IMR-90 (cell line): ENCODE data around the gene MSX1. TPM values are rescaled to one million over a fixed set of nuclear protein-coding genes. Genes with fewer than 3 reads are reported as not detected.

ENCODE experiments used
- ATAC-seq: fragments of 200-7000 bp; cut with Tn5 transposase; 2 replicates; pipeline ENCODE4 v1.9.1; 2020; ENCODE audit warnings: low read depth, mild to moderate bottlenecking, moderate library complexity
- BruUV-seq: library from RNA; stranded (reverse); fragments of 400-500 nt; replicated peaks from 2 replicates; lab custom pipeline; 2021; lab: Mats Ljungman, UMichigan
- CTCF ChIA-PET: fragments of 300-600 bp; formaldehyde crosslinking; extraction: SDS; loops from one replicate; lab custom pipeline; 2021; ENCODE audit warnings: antibody characterized with exemption; lab: Yijun Ruan, JAX
- POLR2A ChIA-PET: fragments of 300-600 bp; sonication (Branson Sonifier 250); formaldehyde crosslinking; loops from one replicate; lab custom pipeline; 2022; ENCODE audit warnings: antibody characterized with exemption; ENCODE audit not compliant: unreplicated experiment; lab: Charles Lee
- DNase-seq: peaks from one replicate; pipeline ENCODE4 v3.0.0; 2013
- H2AFZ ChIP-seq: replicated peaks from 2 replicates; pipeline ENCODE3; 2013; ENCODE audit warnings: low read length, mild to moderate bottlenecking; ENCODE audit not compliant: poor library complexity
- H2AK5ac ChIP-seq: 2 replicates; pipeline ENCODE4 v1.6.1; 2013; ENCODE audit warnings: low read depth, low read length, inconsistent platforms
- H2AK9ac ChIP-seq: replicated peaks from 2 replicates; pipeline ENCODE3; 2013; ENCODE audit warnings: mild to moderate bottlenecking, low read depth, low read length, moderate library complexity; ENCODE audit not compliant: poor library complexity
- H2BK120ac ChIP-seq: 2 replicates; pipeline ENCODE4 v1.6.1; 2013; ENCODE audit warnings: low read depth, low read length, inconsistent platforms
- H2BK15ac ChIP-seq: 3 replicates; pipeline ENCODE4 v1.6.1; 2013; ENCODE audit warnings: low read depth, low read length, inconsistent platforms
- H2BK20ac ChIP-seq: 2 replicates; pipeline ENCODE4 v1.6.1; 2013; ENCODE audit warnings: low read depth, mild to moderate bottlenecking, inconsistent platforms, low read length, moderate library complexity
- H2BK5ac ChIP-seq: 2 replicates; pipeline ENCODE4 v1.6.1; 2013; ENCODE audit warnings: mild to moderate bottlenecking, low read depth, low read length, inconsistent platforms; ENCODE audit not compliant: poor library complexity, severe bottlenecking
- H3K14ac ChIP-seq: replicated peaks from 2 replicates; pipeline ENCODE4 v1.6.1; 2013; ENCODE audit warnings: low read depth, low read length, inconsistent platforms
- H3K18ac ChIP-seq: 2 replicates; pipeline ENCODE4 v1.6.1; 2013; ENCODE audit warnings: low read depth, low read length, control low read depth
- H3K23ac ChIP-seq: 2 replicates; pipeline ENCODE4 v1.6.1; 2013; ENCODE audit warnings: low read depth, low read length, inconsistent platforms
- H3K27ac ChIP-seq: 2 replicates; pipeline ENCODE4 v1.5.1; 2013; ENCODE audit warnings: mild to moderate bottlenecking, control low read depth, low read length; ENCODE audit not compliant: insufficient read depth
- H3K27me3 ChIP-seq: 2 replicates; pipeline ENCODE4 v1.6.1; 2013; ENCODE audit warnings: low read length; ENCODE audit not compliant: control insufficient read depth, insufficient read depth
- H3K36me3 ChIP-seq: 2 replicates; pipeline ENCODE4 v1.6.1; 2013; ENCODE audit warnings: low read length, mixed read lengths; ENCODE audit not compliant: control insufficient read depth, insufficient read depth
- H3K4ac ChIP-seq: 2 replicates; pipeline ENCODE4 v1.6.1; 2013; ENCODE audit warnings: low read depth, low read length, inconsistent platforms
- H3K4me1 ChIP-seq: 2 replicates; pipeline ENCODE4 v1.6.1; 2013; ENCODE audit warnings: low read length, mixed read lengths; ENCODE audit not compliant: control insufficient read depth, insufficient read depth
- H3K4me2 ChIP-seq: 2 replicates; pipeline ENCODE4 v1.6.1; 2013; ENCODE audit warnings: low read depth, mild to moderate bottlenecking, control low read depth, low read length, moderate library complexity
- H3K4me3 ChIP-seq: 2 replicates; pipeline ENCODE4 v1.5.1; 2013; ENCODE audit warnings: low read depth, mild to moderate bottlenecking, control low read depth, low read length, moderate library complexity; ENCODE audit not compliant: insufficient read depth
- H3K56ac ChIP-seq: 2 replicates; pipeline ENCODE4 v1.6.1; 2013; ENCODE audit warnings: low read length, inconsistent platforms; ENCODE audit not compliant: insufficient read depth; ENCODE audit errors: extremely low read depth
- H3K79me1 ChIP-seq, 2 experiments: 2 replicates each; pipeline ENCODE4 v1.6.1; 2013; ENCODE audit warnings: low read length in 2 of 2, inconsistent platforms in 1 of 2, low read depth in 1 of 2
- H3K9ac ChIP-seq: 2 replicates; pipeline ENCODE4 v1.6.1; 2013; ENCODE audit warnings: low read depth, low read length, control low read depth
- H3K9me1 ChIP-seq: 2 replicates; pipeline ENCODE4 v1.6.1; 2013; ENCODE audit warnings: low read length, inconsistent platforms; ENCODE audit not compliant: insufficient read depth
- H3K9me3 ChIP-seq: 2 replicates; pipeline ENCODE4 v1.6.1; 2013; ENCODE audit warnings: low read length; ENCODE audit not compliant: control insufficient read depth, insufficient read depth
- H4K20me1 ChIP-seq: 2 replicates; pipeline ENCODE4 v1.6.1; 2013; ENCODE audit warnings: low read length, inconsistent platforms; ENCODE audit not compliant: insufficient read depth
- H4K5ac ChIP-seq: 2 replicates; pipeline ENCODE4 v1.6.1; 2013; ENCODE audit warnings: mild to moderate bottlenecking, low read depth, low read length, control low read depth
- H4K8ac ChIP-seq, 2 experiments: 2 replicates each; pipeline ENCODE4 v1.6.1; 2013; ENCODE audit warnings: low read depth in 2 of 2, low read length in 2 of 2, control low read depth in 1 of 2, inconsistent platforms in 1 of 2
- H4K91ac ChIP-seq: 2 replicates; pipeline ENCODE4 v1.6.1; 2013; ENCODE audit warnings: low read depth, low read length, inconsistent platforms; ENCODE audit not compliant: insufficient read depth
- BHLHE40 ChIP-seq: fragments of 150-350 bp; IDR thresholded peaks from 2 replicates; pipeline ENCODE4 v1.6.1; 2016; ENCODE audit warnings: mild to moderate bottlenecking, low read depth, low read length
- CEBPB ChIP-seq: IDR thresholded peaks from 2 replicates; pipeline ENCODE4 v1.6.1; 2012; ENCODE audit warnings: low read depth, low read length, improper control_type of control experiment
- CTCF ChIP-seq: conservative IDR thresholded peaks from 2 replicates; pipeline ENCODE4 v1.5.1; 2012; ENCODE audit warnings: mild to moderate bottlenecking, low read depth, low read length, improper control_type of control experiment
- FOS ChIP-seq: fragments of 150-350 bp; IDR thresholded peaks from 2 replicates; pipeline ENCODE4 v1.6.1; 2016; ENCODE audit warnings: low read depth, low read length
- MAZ ChIP-seq: IDR thresholded peaks from 2 replicates; pipeline ENCODE4 v1.6.1; 2012; ENCODE audit warnings: low read depth, mild to moderate bottlenecking, low read length, improper control_type of control experiment, moderate library complexity, borderline replicate concordance
- MXI1 ChIP-seq: IDR thresholded peaks from 2 replicates; pipeline ENCODE4 v1.6.1; 2012; ENCODE audit warnings: low read depth, mild to moderate bottlenecking, low read length, moderate library complexity, borderline replicate concordance
- NFE2L2 ChIP-seq: fragments of 150-350 bp; IDR thresholded peaks from 2 replicates; pipeline ENCODE4 v1.6.1; 2016; ENCODE audit warnings: low read depth, mild to moderate bottlenecking, low read length
- POLR2A ChIP-seq: IDR thresholded peaks from 2 replicates; pipeline ENCODE4 v1.6.1; 2012; ENCODE audit warnings: mild to moderate bottlenecking, low read depth, low read length
- SMC3 ChIP-seq: fragments of 150-350 bp; IDR thresholded peaks from 2 replicates; pipeline ENCODE4 v1.6.1; 2016; ENCODE audit warnings: low read depth, mild to moderate bottlenecking, antibody characterized with exemption, low read length, moderate library complexity
- WGBS, 2 experiments: methylation state at CpG; one replicate each; pipeline versions ENCODE4 v1.1.5 to v1.1.7; 2013; ENCODE audit warnings: missing lambda C conversion rate in 2 of 2; ENCODE audit not compliant: insufficient read length in 1 of 2; ENCODE audit errors: extremely low coverage in 2 of 2; 5-methylcytosine and 5-hydroxymethylcytosine counted together
- dilution Hi-C: fragments of 300-500 bp; cut with HindIII; formaldehyde crosslinking; loops from one replicate; pipeline ENCODE4 v1.14.3; 2018; ENCODE audit warnings: low sequenced_read_pairs; ENCODE audit not compliant: unreplicated experiment
- in situ Hi-C: fragments of 300-500 bp; cut with MboI; formaldehyde crosslinking; loops from 3 replicates; pipeline ENCODE4 v1.14.3; 2019; ENCODE audit warnings: low sequenced_read_pairs, inconsistent platforms, mixed read lengths
- intact Hi-C: fragments of 100-400 bp; cut with micrococcal nuclease; formaldehyde crosslinking; loops from 2 replicates; pipeline ENCODE4 v1.10.0; 2022
- polyA plus RNA-seq, 3 experiments: library from polyadenylated mRNA; depleted of rRNA; stranded (reverse); fragments of >200 nt; gene quantifications; 2 replicates each; pipeline ENCODE4 v1.2.3, GENCODE V29; 2012; ENCODE audit warnings: low replicate concordance in 1 of 3
- total RNA-seq: library from RNA; depleted of rRNA; stranded (reverse); fragments of >200 nt; gene quantifications from 2 replicates; pipeline ENCODE4 v1.2.3, GENCODE V29; 2012

MSX1 gene
- total and polyA plus RNA-seq, 2 of the 4 experiments (the other 2 are of a cell fraction): 1.1 to 3.9 TPM

DNA sequence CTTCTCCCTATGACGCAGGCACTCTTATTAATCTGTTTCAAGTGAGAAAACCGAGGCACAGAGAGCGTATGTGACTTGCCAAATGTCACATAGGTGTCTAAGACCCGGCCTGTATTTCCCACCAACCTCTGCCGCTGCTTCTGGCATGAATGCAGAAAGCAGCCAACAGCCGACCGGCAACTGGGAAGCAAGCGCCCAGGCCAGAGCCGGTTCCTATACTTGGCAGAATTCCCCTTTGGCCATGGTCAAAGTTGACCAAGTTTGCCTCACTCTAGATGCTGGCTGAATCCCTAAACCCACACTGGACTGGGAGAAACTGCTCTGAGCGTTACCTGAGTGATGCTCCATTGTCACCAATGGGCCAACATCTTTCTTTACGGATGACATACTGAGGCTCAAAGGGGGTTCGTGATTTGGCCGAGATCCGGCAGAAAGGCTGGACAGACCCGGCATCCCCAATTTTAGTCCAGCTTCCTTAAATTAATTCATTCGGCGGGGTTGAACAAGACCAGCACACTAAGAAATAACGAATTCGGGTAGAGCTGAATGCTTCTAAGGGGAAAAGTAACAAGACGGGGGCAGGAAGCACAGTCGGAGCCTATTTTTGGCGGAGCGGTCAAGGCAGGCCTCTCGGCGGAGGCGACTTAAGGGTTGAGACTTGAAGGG, 11.2 kb downstream of the MSX1 start:
- BruUV-seq: no TSS peak
- POLR2A ChIA-PET: no interaction called here
- H3K4me2 ChIP-seq: no peak overlapping the region; the same call in 1 of the 2 replicates

More for the DNA sequence above, 11.2 kb downstream of the MSX1 start:
- no peak for DNase-seq
- Histone ChIP-seq H3K9ac (no peak overlapping the region), H3K14ac (no peak overlapping the region), H2BK120ac (no peak overlapping the region), H3K4ac (no peak overlapping the region), H3K56ac (no peak overlapping the region), H3K23ac (no peak overlapping the region), H3K4me1 (no peaks in the 10 kb centered on the region), H3K9me1 (peaks cover 3% of the 10 kb centered on the region; the same call in 1 of the 2 replicates), H2AK9ac (no peak overlapping the region), H4K20me1 (peaks cover 4% of the 10 kb centered on the region; the same call in 1 of the 2 replicates), H3K27me3 (peaks cover 98% of the 10 kb centered on the region), H2BK20ac (no peak overlapping the region), H4K91ac (no peak overlapping the region), H4K5ac (no peak overlapping the region), H3K79me1 (no peaks in the 10 kb centered on the region), H3K4me3 (no peak overlapping the region), H2BK5ac (no peak overlapping the region), H3K27ac (no peak overlapping the region), H3K18ac (no peak overlapping the region), H3K9me3 (peaks cover 3% of the 10 kb centered on the region; the same call in 1 of the 2 replicates), H4K8ac (no peak overlapping the region), H2AK5ac (no peak overlapping the region), H2AFZ (no peak overlapping the region), H2BK15ac (no peak overlapping the region), H3K36me3 (no peaks in the 10 kb centered on the region)
- in situ Hi-C loops: no loop called here
- TF ChIP-seq BHLHE40 (no peak), CEBPB (no peak), MXI1 (no peak), CTCF (no peak), MAZ (no peak), FOS (no peak), POLR2A (no peak), SMC3 (no peak), NFE2L2 (no peak)
- dilution Hi-C loops: no loop called here
- CTCF ChIA-PET: interaction anchor here (0.7 to 1.6 kb wide), 2 partner anchors 9 to 33 kb away, joined by 3 read pairs; no protein-coding TSS in a partner anchor
- no peak for ATAC-seq
- 6% methylated on average over 9 of the region's 26 CpGs; no CpG with 5 or more reads in 1 of the 2 experiments for WGBS, 2 experiments
- intact Hi-C loops: no loop called here
